Neural progenitor cell (in vitro differentiated cells): ENCODE results near the gene CACNA1B.
"Not testable (repeated sequence)": the region's sequence is repeated elsewhere in the genome, so short reads cannot be mapped to it uniquely, and the experiment has no call there.

Experiments used
- EZH2 ChIP-seq: fragments of 200-600 bp; sonication (generic); IDR thresholded peaks from 2 replicates; pipeline ENCODE4 v1.6.1; 2017; ENCODE audit warnings: antibody characterized with exemption, mild to moderate bottlenecking, moderate library complexity
- EZH2phosphoT487 ChIP-seq: fragments of 200-600 bp; sonication (generic); IDR thresholded peaks from 2 replicates; pipeline ENCODE4 v1.6.1; 2017; ENCODE audit warnings: antibody characterized with exemption
- TF ChIP-seq, protein P1 (sequence below): fragments of 200-600 bp; sonication (generic); IDR thresholded peaks from 2 replicates; pipeline ENCODE4 v1.5.1; 2017; ENCODE audit warnings: antibody characterized with exemption, mild to moderate bottlenecking

DNA sequence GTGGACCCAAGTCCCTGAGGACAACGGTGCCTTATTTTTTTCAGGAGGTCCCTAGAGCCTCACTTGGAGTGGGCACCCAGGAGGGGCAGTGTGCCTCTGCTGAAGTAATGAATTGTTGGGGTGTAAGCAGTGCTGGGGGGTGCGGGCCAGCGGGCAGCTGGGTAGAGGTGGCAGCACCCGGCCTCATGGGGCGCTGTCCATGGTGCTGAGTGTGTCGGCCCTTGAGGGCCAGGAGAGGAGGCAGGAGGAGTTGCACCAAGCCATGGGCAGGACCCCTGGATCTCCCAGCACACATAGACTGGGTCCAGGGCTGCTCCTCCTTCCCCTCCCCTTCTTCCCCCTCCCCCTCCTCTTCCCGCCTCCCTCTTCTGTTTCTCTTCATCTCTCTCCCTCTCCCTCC, 7.0 kb downstream of the CACNA1B start:
- TF ChIP-seq, protein P1, sequence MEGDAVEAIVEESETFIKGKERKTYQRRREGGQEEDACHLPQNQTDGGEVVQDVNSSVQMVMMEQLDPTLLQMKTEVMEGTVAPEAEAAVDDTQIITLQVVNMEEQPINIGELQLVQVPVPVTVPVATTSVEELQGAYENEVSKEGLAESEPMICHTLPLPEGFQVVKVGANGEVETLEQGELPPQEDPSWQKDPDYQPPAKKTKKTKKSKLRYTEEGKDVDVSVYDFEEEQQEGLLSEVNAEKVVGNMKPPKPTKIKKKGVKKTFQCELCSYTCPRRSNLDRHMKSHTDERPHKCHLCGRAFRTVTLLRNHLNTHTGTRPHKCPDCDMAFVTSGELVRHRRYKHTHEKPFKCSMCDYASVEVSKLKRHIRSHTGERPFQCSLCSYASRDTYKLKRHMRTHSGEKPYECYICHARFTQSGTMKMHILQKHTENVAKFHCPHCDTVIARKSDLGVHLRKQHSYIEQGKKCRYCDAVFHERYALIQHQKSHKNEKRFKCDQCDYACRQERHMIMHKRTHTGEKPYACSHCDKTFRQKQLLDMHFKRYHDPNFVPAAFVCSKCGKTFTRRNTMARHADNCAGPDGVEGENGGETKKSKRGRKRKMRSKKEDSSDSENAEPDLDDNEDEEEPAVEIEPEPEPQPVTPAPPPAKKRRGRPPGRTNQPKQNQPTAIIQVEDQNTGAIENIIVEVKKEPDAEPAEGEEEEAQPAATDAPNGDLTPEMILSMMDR: not testable (repeated sequence)
- TF ChIP-seq EZH2, EZH2phosphoT487: not testable (repeated sequence)
